Stimulated activated CD8-positive, alpha-beta memory T cell treated with anti-CD3 and anti-CD28 coated beads, Interleukin-2, amount 100 ng/mL, for 1 hour (primary cell): ENCODE measurements around the gene RTN4.
"Not testable (repeated sequence)": the region's sequence is repeated elsewhere in the genome, so short reads cannot be mapped to it uniquely, and the experiment has no call there.

Experiments used
- DNase-seq, 2 donors: peaks; one replicate each; pipeline ENCODE4 v3.0.0-alpha.2; 2020; ENCODE audit warnings: low read depth in 2 of 2

Gene RTN4

DNA sequence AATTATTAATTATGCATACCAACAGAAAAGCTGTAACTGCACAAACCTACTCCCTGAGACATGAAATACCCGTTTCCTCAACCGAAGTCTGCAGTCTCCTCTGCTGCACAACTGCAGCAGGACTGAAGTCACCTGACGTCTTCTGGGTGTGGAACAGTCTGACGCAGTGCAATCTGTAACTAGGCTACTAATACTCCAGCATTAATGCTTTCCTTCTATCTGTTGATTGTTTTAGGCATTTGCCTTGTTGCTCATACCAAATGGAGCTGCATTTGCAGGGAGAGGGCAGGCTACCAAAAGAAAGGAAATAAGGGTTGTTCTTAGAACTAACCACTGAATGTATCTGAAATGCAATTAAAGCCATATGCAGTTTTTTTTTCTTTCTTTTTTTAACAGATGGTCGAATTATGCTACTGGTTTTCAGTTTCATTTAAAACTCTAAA lies 40.1 kb downstream of the RTN4 start:
- no peak for DNase-seq

GRCh38 chr2:55009277-55010060 lies 40.8 kb downstream of the RTN4 start:
- DNase-seq, result no peak

DNA sequence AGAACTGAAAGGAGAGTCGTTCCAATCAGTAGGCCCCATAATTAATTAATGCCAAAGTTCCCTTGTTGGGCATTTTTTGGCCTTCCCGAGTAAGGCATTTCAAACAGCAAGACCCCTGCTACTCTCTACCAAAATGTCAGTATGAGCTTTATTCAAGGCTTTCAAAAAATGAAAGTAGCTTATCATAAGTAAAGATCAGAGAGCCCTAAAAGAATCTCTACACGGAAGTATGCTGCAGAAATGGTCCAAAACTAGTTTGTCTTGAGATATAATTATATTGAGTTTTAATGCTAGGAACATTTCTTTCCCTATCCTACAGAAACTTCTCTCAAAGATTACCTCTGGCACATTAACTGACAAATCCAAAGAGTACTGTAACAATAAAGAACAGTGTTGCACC lies 43.9 kb downstream of the RTN4 start:
- no peak for DNase-seq

GRCh38 chr2:55003706-55004639 lies 46.3 kb downstream of the RTN4 start:
- no peak for DNase-seq

- no peak for DNase-seq
Observed at GRCh38 chr2:55001716-55002115, 48.5 kb downstream of the RTN4 start.

DNA sequence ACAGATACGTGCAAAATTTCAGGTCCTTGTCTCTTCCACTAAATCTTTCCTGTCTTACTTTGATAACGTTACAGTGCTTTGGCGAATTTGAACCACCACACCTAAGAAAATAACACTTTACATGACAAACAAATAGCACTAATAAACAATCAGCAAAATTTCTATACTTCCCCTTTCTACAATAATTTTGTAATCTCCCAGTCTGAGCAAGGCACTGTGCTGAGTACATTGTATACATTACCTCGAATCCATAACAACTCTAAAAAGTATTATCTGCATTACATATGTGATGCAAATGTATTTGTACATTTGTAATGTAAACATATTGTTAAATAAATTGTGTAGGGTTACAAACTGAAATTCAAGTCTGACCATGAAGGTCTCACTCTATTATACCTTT lies 49.9 kb downstream of the RTN4 start:
- DNase-seq, result no peak

GRCh38 chr2:54999182-54999581 lies 51.1 kb downstream of the RTN4 start:
- no peak for DNase-seq

- DNase-seq, result no peak
Observed at GRCh38 chr2:54997826-54998225, 52.4 kb downstream of the RTN4 start.

DNA sequence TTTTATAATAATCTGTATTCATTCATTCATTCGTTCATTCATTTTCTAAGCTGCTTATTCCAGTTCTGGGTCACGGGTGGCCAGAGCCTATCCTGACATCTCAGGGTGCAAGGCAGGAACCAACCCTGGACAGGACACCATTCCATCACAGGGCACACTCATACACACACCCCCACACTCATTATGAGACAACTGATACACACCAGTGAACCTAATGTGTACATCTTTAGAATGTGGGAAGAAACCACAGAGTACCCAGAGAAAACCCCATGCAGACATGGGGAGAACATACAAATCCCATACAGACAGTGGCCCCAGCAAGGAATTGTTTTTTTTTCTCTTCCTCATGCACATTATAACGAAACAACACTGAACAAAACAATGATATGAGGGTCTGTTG lies 54.7 kb downstream of the RTN4 start:
- no peak for DNase-seq

DNA sequence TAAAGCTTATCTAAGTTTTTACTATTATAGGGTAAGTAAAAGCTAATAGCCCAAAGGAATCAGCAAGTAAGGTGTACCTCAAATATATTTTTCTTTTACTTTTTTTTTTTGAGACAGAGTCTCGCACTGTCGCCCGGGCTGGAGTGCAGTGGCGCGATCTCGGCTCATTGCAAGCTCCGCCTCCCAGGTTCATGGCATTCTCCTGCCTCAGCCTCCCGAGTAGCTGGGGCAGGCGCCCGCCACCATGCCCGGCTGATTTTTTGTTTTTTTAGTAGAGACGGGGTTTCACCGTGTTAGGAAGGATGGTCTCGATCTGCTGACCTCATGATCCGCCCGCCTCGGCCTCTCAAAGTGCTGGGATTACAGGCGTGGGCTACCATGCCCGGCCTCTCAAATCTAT lies 59.6 kb downstream of the RTN4 start:
- DNase-seq, result not testable (repeated sequence)

DNA sequence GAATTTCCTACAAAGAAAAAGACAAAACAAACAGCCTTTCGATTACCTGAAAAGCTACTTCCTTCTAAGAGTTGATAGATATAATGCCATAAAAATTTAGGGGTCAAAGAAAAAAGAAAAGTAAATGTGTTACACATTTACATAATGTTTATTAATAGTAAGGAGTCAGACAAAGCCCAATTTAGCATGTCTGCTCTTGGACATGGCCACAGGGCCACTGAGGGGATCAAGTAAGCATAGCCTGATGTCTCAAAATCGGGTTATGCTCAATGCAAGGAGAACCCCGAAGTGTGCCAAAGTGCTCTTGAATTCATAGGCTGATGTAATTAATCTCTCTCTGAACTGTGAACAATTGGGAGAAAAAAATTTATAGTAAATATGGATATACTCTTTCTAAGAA lies 61.6 kb downstream of the RTN4 start:
- DNase-seq, result no peak

- no peak for DNase-seq
Observed at GRCh38 chr2:54986264-54986663, 64.0 kb downstream of the RTN4 start.

DNA sequence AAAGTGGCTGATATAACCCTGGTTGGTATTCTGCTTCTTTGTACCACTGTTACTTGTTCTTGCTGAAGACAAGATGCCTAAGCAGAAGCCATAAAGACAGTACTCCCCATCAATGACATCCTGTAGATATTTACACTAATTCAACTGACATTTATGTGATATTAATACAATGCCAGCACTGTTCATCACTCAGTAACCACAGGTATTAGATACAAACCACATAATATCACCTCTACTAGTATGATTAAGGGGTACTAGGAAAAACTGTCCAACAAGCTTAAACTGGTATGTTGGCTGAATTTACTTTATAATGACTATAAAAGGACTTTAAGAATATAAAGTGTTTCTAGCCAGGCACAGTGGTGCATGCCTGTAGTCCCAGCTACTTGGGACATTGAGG lies 65.8 kb downstream of the RTN4 start:
- DNase-seq, result no peak

DNA sequence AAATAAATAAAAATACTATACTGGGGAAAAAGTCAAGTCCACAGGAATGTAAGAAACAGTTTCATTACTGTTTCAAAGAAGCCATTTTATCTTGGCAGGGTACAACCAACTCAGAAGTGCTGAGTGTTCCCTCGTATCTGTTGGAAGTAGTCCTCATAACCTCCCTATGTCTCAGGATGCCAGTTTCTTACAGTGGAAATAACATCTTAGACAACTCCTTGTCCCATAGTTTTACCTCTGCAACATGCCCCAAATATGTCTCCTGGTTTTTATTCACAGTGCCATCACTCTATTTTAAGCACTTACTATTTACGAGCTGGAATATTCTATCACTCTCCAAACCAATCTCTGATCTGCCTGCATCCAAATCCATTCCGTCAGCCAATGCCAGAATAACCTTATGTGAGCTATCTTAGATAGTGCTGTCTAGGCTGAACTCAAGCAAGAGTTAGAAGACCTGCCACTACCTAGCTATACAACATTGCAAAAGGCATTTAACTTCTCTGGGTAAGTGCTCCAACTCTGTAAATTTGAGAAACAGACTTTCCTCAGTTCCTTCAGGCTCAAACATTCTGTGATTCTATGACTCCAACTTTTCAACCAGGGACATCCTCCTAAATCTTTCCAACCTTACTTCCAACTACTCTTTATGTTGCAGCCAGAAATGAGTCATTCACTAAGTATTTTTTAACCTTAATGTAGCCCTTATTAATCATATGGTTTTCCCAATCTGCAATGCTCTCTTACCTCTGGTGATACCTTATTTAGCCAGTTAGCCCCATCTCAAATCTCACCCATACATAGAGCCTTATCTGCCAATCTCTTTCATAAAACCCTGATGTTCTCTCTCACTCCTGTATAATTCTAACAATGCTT lies 66.7 kb downstream of the RTN4 start:
- no peak for DNase-seq

- DNase-seq, result no peak
Observed at GRCh38 chr2:54981385-54981784, 68.9 kb downstream of the RTN4 start.

DNA sequence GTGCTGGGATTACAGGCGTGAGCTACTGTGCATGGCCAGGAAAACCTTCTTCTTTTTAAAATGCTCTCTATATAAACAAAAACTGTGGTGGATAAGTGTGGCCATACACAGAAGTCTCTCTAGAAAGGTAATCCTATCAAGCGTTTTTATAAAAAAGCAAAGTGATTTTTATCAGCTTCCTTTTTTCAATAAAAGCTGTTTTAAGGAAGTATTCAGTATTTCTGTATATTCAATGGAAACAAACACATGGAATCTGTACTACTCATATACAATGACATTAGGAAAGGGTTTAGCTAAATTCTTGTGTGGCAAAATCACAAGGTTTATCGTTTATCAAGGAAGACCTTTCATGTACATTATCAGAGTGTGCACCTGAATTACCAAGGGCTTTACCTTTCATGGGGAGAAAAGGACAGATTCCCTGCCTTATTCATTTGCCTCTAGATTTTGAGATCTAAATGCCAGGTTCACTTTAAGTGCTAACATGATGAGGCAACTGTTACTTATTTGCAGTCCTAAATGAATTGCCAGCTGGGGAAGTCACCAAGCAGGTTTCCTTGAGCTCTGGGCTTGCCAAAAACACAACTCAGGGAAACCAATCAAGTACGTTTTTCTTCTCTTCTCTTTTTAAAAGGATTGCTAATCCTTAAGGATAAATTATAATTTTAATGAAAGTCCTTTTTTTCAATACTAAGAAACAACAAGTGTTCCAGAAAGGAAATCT lies 70.8 kb downstream of the RTN4 start:
- DNase-seq, result no peak

GRCh38 chr2:54977149-54977548 lies 73.1 kb downstream of the RTN4 start:
- DNase-seq, result no peak

DNA sequence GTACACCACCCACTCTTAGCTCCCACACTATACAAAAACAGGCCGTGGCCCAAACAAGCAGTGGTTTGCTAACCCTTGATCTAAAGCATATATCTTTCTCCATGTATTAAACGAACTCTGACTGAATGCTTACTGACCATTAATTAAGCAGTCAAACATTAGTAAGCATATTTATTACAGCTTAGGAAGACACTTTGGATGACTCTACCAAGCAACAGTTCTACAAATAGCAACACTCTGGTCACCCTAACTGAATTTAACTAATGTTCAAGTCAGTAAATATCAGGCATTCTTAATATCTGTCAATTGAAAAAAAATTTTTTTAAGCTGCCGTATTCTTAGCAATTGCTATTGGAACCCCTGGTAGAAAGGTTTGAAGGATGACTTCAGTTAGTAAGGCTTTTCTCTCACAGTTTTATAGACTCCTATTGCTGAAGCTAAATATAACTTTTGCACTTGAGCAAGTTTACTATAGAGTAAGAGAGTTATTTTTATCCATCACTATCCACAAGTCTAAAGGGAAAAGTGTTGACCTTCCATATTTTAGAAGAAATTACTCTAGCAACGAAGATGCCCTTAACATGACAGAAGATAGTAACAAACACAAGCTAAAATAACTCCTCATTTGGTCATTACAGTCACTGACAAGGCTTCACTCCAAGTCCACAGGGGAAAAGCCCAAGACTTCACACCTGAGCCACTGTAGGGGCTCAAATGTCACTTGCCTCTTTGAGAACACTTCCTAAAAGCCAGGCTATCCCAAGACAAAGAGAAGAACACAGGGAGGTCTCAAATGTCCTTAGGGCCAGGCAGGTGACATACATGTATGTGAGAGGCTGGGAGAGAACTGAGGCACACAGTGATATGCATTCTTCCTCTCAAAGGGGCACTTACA lies 74.4 kb downstream of the RTN4 start:
- DNase-seq, result no peak

- no peak for DNase-seq
Observed at GRCh38 chr2:54975175-54975574, 75.1 kb downstream of the RTN4 start.

- no peak for DNase-seq
Observed at GRCh38 chr2:54969940-54970338, 80.3 kb downstream of the RTN4 start.
